OCI-LY1 (cell line): ENCODE data around the gene C1orf116.
A peak's percentile ranks its signal among the peaks of the same experiment; 100 is the strongest.

ENCODE experiments used
- H2AFZ ChIP-seq: fragments of 200-600 bp; sonication (generic), shearing (Covaris generic); 2 replicates; pipeline ENCODE4 v1.6.0; 2014; ENCODE audit warnings: antibody characterized with exemption, mild to moderate bottlenecking, low read length
- H3F3A ChIP-seq: fragments of 200-600 bp; sonication (generic), shearing (Covaris generic); 2 replicates; pipeline ENCODE4 v1.6.0; 2014; ENCODE audit warnings: mild to moderate bottlenecking, antibody characterized with exemption, low read length, moderate library complexity; ENCODE audit not compliant: insufficient read depth
- H3K27ac ChIP-seq: fragments of 200-600 bp; sonication (generic); 2 replicates; pipeline ENCODE4 v1.5.1; 2014; ENCODE audit warnings: low read length, mixed run types, mild to moderate bottlenecking, low read depth; ENCODE audit not compliant: poor library complexity, severe bottlenecking
- H3K27me3 ChIP-seq: fragments of 200-600 bp; sonication (generic); 2 replicates; pipeline ENCODE4 v1.6.0; 2014; ENCODE audit warnings: antibody characterized with exemption, mild to moderate bottlenecking, low read length, moderate library complexity; ENCODE audit not compliant: insufficient read depth
- H3K36me3 ChIP-seq: fragments of 200-600 bp; sonication (generic); 2 replicates; pipeline ENCODE4 v1.6.1; 2014; ENCODE audit warnings: mild to moderate bottlenecking, antibody characterized with exemption, low read length, moderate library complexity, mixed read lengths; ENCODE audit not compliant: insufficient read depth
- H3K4me1 ChIP-seq: fragments of 200-600 bp; sonication (generic); 2 replicates; pipeline ENCODE4 v1.5.1; 2014; ENCODE audit warnings: mild to moderate bottlenecking, low read length, moderate library complexity; ENCODE audit not compliant: insufficient read depth, severe bottlenecking
- H3K4me2 ChIP-seq: fragments of 200-600 bp; sonication (generic), shearing (Covaris generic); 2 replicates; pipeline ENCODE4 v1.6.1; 2014; ENCODE audit warnings: low read length
- H3K4me3 ChIP-seq: fragments of 200-600 bp; sonication (generic); 2 replicates; pipeline ENCODE4 v1.5.1; 2014; ENCODE audit warnings: low read length, low read depth, mild to moderate bottlenecking, mixed read lengths; ENCODE audit not compliant: poor library complexity, severe bottlenecking
- H3K79me2 ChIP-seq: fragments of 200-600 bp; shearing (Covaris generic); 2 replicates; pipeline ENCODE4 v1.6.1; 2016; ENCODE audit warnings: mixed run types, low read length, mixed read lengths; ENCODE audit not compliant: insufficient read depth
- H3K9ac ChIP-seq: fragments of 200-600 bp; sonication (generic), shearing (Covaris generic); 2 replicates; pipeline ENCODE4 v1.6.1; 2014; ENCODE audit warnings: mild to moderate bottlenecking, low read length, mixed read lengths
- H3K9me2 ChIP-seq: fragments of 200-600 bp; sonication (generic), shearing (Covaris generic); 2 replicates; pipeline ENCODE4 v1.6.1; 2014; ENCODE audit warnings: low read depth, mild to moderate bottlenecking, low read length, mixed read lengths
- H3K9me3 ChIP-seq: fragments of 200-600 bp; shearing (Covaris generic); 2 replicates; pipeline ENCODE4 v1.6.1; 2014; ENCODE audit warnings: low read length, mixed read lengths
- H4K20me1 ChIP-seq: fragments of 200-600 bp; sonication (generic), shearing (Covaris generic); 2 replicates; pipeline ENCODE4 v1.6.0; 2016; ENCODE audit warnings: mild to moderate bottlenecking, low read length; ENCODE audit not compliant: insufficient read depth
- CTCF ChIP-seq: fragments of 200-600 bp; sonication (generic), shearing (Covaris generic); IDR thresholded peaks from 2 replicates; pipeline ENCODE4 v1.5.1; 2017; ENCODE audit warnings: mild to moderate bottlenecking, antibody characterized with exemption, low read length, moderate library complexity, mixed read lengths
- EZH2 ChIP-seq: fragments of 200-600 bp; sonication (generic), shearing (Covaris generic); IDR thresholded peaks from 2 replicates; pipeline ENCODE4 v1.8.0; 2017; ENCODE audit warnings: borderline replicate concordance, mixed run types, mild to moderate bottlenecking, antibody characterized with exemption, low read length, moderate library complexity, mixed read lengths

Gene C1orf116

GRCh38 chr1:207049514-207049913 is 17.0 kb upstream of the C1orf116 start:
- Histone ChIP-seq H3K27me3 (no peaks in the 10 kb centered on the region), H3K4me2 (peak overlapping the region; percentile 91), H3F3A (peaks cover 5% of the 10 kb centered on the region; the same call in 1 of the 2 replicates), H3K9ac (peak overlapping the region; percentile 98), H3K4me1 (peaks cover 66% of the 10 kb centered on the region), H3K79me2 (peaks cover 41% of the 10 kb centered on the region), H3K27ac (no peak overlapping the region), H3K9me3 (no peaks in the 10 kb centered on the region), H2AFZ (no peak overlapping the region), H3K4me3 (peak overlapping the region; percentile 96), H4K20me1 (no peaks in the 10 kb centered on the region; the same call in 1 of the 2 replicates), H3K9me2 (no peaks in the 10 kb centered on the region), H3K36me3 (peaks cover 51% of the 10 kb centered on the region)
- TF ChIP-seq EZH2 (no peak), CTCF (no peak)

- peak overlapping the region; percentile 91 for H3K4me2 ChIP-seq
- H3F3A ChIP-seq, result peaks cover 5% of the 10 kb centered on the region; the same call in 1 of the 2 replicates
- peak overlapping the region; percentile 96 for H3K4me3 ChIP-seq
- no peaks in the 10 kb centered on the region for H3K9me3 ChIP-seq
- TF ChIP-seq EZH2 (no peak), CTCF (no peak)
- no peak overlapping the region for H2AFZ ChIP-seq
- peaks cover 51% of the 10 kb centered on the region for H3K36me3 ChIP-seq
- no peaks in the 10 kb centered on the region for H3K9me2 ChIP-seq
- H3K27ac ChIP-seq, result no peak overlapping the region
- H3K79me2 ChIP-seq, result peaks cover 41% of the 10 kb centered on the region
- no peaks in the 10 kb centered on the region for H3K27me3 ChIP-seq
- no peaks in the 10 kb centered on the region; the same call in 1 of the 2 replicates for H4K20me1 ChIP-seq
- H3K4me1 ChIP-seq, result peaks cover 61% of the 10 kb centered on the region
- no peak overlapping the region; the same call in 1 of the 2 replicates for H3K9ac ChIP-seq
Observed at GRCh38 chr1:207049054-207049453, 16.5 kb upstream of the C1orf116 start.

GRCh38 chr1:207048041-207048440 is 15.5 kb upstream of the C1orf116 start:
- TF ChIP-seq CTCF, result no peak
- no peak for TF ChIP-seq EZH2
- no peaks in the 10 kb centered on the region; the same call in 1 of the 2 replicates for H4K20me1 ChIP-seq
- H3K79me2 ChIP-seq, result peaks cover 41% of the 10 kb centered on the region
- H3K9me2 ChIP-seq, result no peaks in the 10 kb centered on the region
- peak overlapping the region; percentile 23; the same call in 1 of the 2 replicates for H3K4me2 ChIP-seq
- H3K4me1 ChIP-seq, result peaks cover 53% of the 10 kb centered on the region
- H3K36me3 ChIP-seq, result peaks cover 51% of the 10 kb centered on the region
- H3K9me3 ChIP-seq, result no peaks in the 10 kb centered on the region
- H3K9ac ChIP-seq, result no peak overlapping the region
- no peak overlapping the region for H3K27ac ChIP-seq
- H3K4me3 ChIP-seq, result no peak overlapping the region
- H3F3A ChIP-seq, result peaks cover 5% of the 10 kb centered on the region; the same call in 1 of the 2 replicates
- H3K27me3 ChIP-seq, result no peaks in the 10 kb centered on the region
- no peak overlapping the region for H2AFZ ChIP-seq
